HepG2 (cell line): ENCODE data around the gene RANBP2. TPM values are rescaled to one million over a fixed set of nuclear protein-coding genes. Genes with fewer than 3 reads are reported as not detected.

Source experiments
- ATAC-seq: fragments of 200-7000 bp; cut with Tn5 transposase; 3 replicates; pipeline ENCODE4 v1.9.1; 2020; ENCODE audit warnings: mild to moderate bottlenecking, moderate library complexity
- BruUV-seq: library from RNA; stranded (reverse); fragments of 400-500 nt; replicated peaks from 2 replicates; lab custom pipeline; 2021; lab: Mats Ljungman, UMichigan
- CTCF ChIA-PET: fragments of 300-600 bp; formaldehyde crosslinking; extraction: SDS; loops from one replicate; lab custom pipeline; 2021; ENCODE audit warnings: low total read pairs, inconsistent platforms, low intra/inter-chr PET ratio; lab: Yijun Ruan, JAX
- POLR2A ChIA-PET: fragments of 350-600 bp; sonication (Branson Sonifier 250); formaldehyde crosslinking; loops from one replicate; lab custom pipeline; 2020; ENCODE audit warnings: antibody characterized with exemption, inconsistent platforms; lab: Yijun Ruan, JAX
- DNase-seq: peaks from one replicate; pipeline ENCODE4 v3.0.0-alpha.2; 2015; ENCODE audit warnings: low spot score
- FAIRE-seq: peaks from 3 replicates; lab custom pipeline; 2011; peaks lifted over from hg19 to GRCh38; lab: Jason Lieb, UNC
- H2AFZ ChIP-seq: one replicate; pipeline ENCODE4 v1.6.1; 2011; ENCODE audit warnings: low read length, inconsistent platforms
- H3K27ac ChIP-seq: fragments of 300-600 bp; 3 replicates; pipeline ENCODE4 v1.8.0; 2011; ENCODE audit warnings: mixed run types, mild to moderate bottlenecking, mixed read lengths, low read length, inconsistent platforms; ENCODE audit not compliant: insufficient read depth; ENCODE audit errors: extremely low read length
- H3K27me3 ChIP-seq, 2 experiments: fragments of 200-600 bp in 1 of 2; 2 replicates in 1 of 2; 3 replicates in 1 of 2; pipeline versions ENCODE4 v1.6.0 to v1.8.0; 2011; ENCODE audit warnings: low read length in 2 of 2, mild to moderate bottlenecking in 2 of 2, moderate library complexity in 2 of 2, inconsistent platforms in 1 of 2; ENCODE audit not compliant: insufficient read depth in 2 of 2, control insufficient read depth in 1 of 2
- H3K36me3 ChIP-seq, 2 experiments: fragments of 200-600 bp in 1 of 2; replicated peaks in 1 of 2; 2 replicates in 1 of 2; 3 replicates in 1 of 2; pipeline versions ENCODE4 v1.5.1 to v1.8.0; 2011; ENCODE audit warnings: low read length in 2 of 2, inconsistent platforms in 1 of 2; ENCODE audit not compliant: insufficient read depth in 2 of 2, control insufficient read depth in 1 of 2
- H3K4me1 ChIP-seq: 2 replicates; pipeline ENCODE4 v1.5.1; 2012; ENCODE audit warnings: low read length, inconsistent platforms; ENCODE audit not compliant: insufficient read depth
- H3K4me2 ChIP-seq: 2 replicates; pipeline ENCODE4 v1.6.0; 2011; ENCODE audit warnings: low read depth, low read length, inconsistent platforms
- H3K4me3 ChIP-seq, 3 experiments: fragments of 200-600 bp in 1 of 3; sonication (generic), shearing (Covaris generic) in 1 of 3; replicated peaks in 1 of 3; 2 replicates each; pipeline ENCODE4 v1.5.1; 2011 to 2016; ENCODE audit warnings: low read length in 3 of 3, inconsistent platforms in 2 of 3, low read depth in 2 of 3, mild to moderate bottlenecking in 2 of 3, control low read depth in 1 of 3, mixed read lengths in 1 of 3; ENCODE audit not compliant: insufficient read depth in 1 of 3
- H3K79me2 ChIP-seq: one replicate; pipeline ENCODE4 v1.6.1; 2011; ENCODE audit warnings: low read length, inconsistent platforms; ENCODE audit not compliant: insufficient read depth
- H3K9ac ChIP-seq: 2 replicates; pipeline ENCODE4 v1.6.0; 2011; ENCODE audit warnings: mild to moderate bottlenecking, low read depth, low read length, inconsistent platforms; ENCODE audit not compliant: insufficient read depth
- H3K9me3 ChIP-seq: 2 replicates; pipeline ENCODE4 v1.5.1; 2012; ENCODE audit warnings: mild to moderate bottlenecking, low read length
- H4K20me1 ChIP-seq: 2 replicates; pipeline ENCODE4 v1.6.0; 2011; ENCODE audit warnings: inconsistent platforms, mild to moderate bottlenecking, low read length, moderate library complexity; ENCODE audit not compliant: insufficient read depth
- AHDC1 ChIP-seq: sonication (generic); formaldehyde crosslinking; IDR thresholded peaks from 2 replicates; pipeline ENCODE4 v1.5.1; 2020; ENCODE audit warnings: mild to moderate bottlenecking, missing genetic modification reagents, borderline replicate concordance
- HNF4A ChIP-seq: sonication (generic); formaldehyde crosslinking; IDR thresholded peaks from 2 replicates; pipeline ENCODE4 v1.4.0; 2020; ENCODE audit warnings: missing genetic modification reagents
- SSRP1 ChIP-seq: IDR thresholded peaks from 2 replicates; pipeline ENCODE4 v1.6.1; 2016; ENCODE audit warnings: control low read depth
- ZBTB1 ChIP-seq: sonication (generic); formaldehyde crosslinking; IDR thresholded peaks from 2 replicates; pipeline ENCODE4 v1.4.0; 2020; ENCODE audit warnings: missing genetic modification reagents, borderline replicate concordance
- ZBTB33 ChIP-seq: sonication (generic); formaldehyde crosslinking; IDR thresholded peaks from 2 replicates; pipeline ENCODE4 v1.4.0; 2020; ENCODE audit warnings: missing genetic modification reagents
- ZMYM3 ChIP-seq: sonication (generic); formaldehyde crosslinking; IDR thresholded peaks from 2 replicates; pipeline ENCODE4 v1.5.1; 2020; ENCODE audit warnings: mild to moderate bottlenecking, missing genetic modification reagents
- ZNF121 ChIP-seq: sonication (generic); formaldehyde crosslinking; IDR thresholded peaks from 2 replicates; pipeline ENCODE4 v1.5.0; 2020; ENCODE audit warnings: mild to moderate bottlenecking, missing genetic modification reagents
- ZNF619 ChIP-seq: sonication (generic); formaldehyde crosslinking; IDR thresholded peaks from 2 replicates; pipeline ENCODE4 v1.4.0; 2020; ENCODE audit warnings: mild to moderate bottlenecking, missing genetic modification reagents
- ZNF629 ChIP-seq: sonication (generic); formaldehyde crosslinking; conservative IDR thresholded peaks from 2 replicates; pipeline ENCODE4 v1.5.0; 2020; ENCODE audit warnings: missing genetic modification reagents
- WGBS: methylation state at CpG from one replicate; pipeline ENCODE4 v1.1.6; 2017; ENCODE audit warnings: low lambda C conversion rate; 5-methylcytosine and 5-hydroxymethylcytosine counted together
- in situ Hi-C: cut with HindIII; loops from 2 replicates; pipeline ENCODE4 v1.10.0; 2017; ENCODE audit warnings: low pct_unique_long_range_greater_than_20kb; ENCODE audit not compliant: extremely low pct_ligation_motif_present
- intact Hi-C: fragments of 100-400 bp; cut with micrococcal nuclease; formaldehyde crosslinking; loops from one replicate; pipeline ENCODE4 v1.10.0; 2022; ENCODE audit not compliant: unreplicated experiment
- polyA plus RNA-seq, 8 experiments: library from polyadenylated mRNA; depleted of rRNA in 3 of 8; stranded (reverse) in 7 of 8; unstranded in 1 of 8; fragments of >200 nt; fragmentation: Illumina TruSeq in 4 of 8; extraction: Trizol in 4 of 8; gene quantifications; 2 replicates each; pipeline versions ENCODE4 v1.2.1 to v1.2.3, GENCODE V29; 2011 to 2016; ENCODE audit warnings: low read depth in 4 of 8, missing spikeins in 1 of 8, mixed read lengths in 1 of 8; ENCODE audit not compliant: insufficient read depth in 1 of 8
- total RNA-seq, 5 experiments: library from RNA; depleted of rRNA; stranded (reverse); fragments of >200 nt; fragmentation: Illumina TruSeq; extraction: Trizol; gene quantifications; 2 replicates each; pipeline ENCODE4 v1.2.3, GENCODE V29; 2016; ENCODE audit warnings: low read depth in 1 of 5

Gene RANBP2
- total and polyA plus RNA-seq, 2 of the 13 experiments (the other 11 are each of a cell fraction or from before 2014, with no cell fraction given): 12.2 to 87.0 TPM

GRCh38 chr2:108803045-108803736, 83.9 kb downstream of the RANBP2 start:
- Histone ChIP-seq H3K4me3 (no peak overlapping the region), H3K4me2 (peak overlapping the region; percentile 5; the same call in 1 of the 2 replicates), H3K4me1 (peaks cover 12% of the 10 kb centered on the region), H3K36me3 (peaks cover 4 to 41% of the 10 kb centered on the region in 2 experiments), H2AFZ (no peak overlapping the region), H3K79me2 (peaks cover 2% of the 10 kb centered on the region), H3K27me3 (no peaks in the 10 kb centered on the region)
- CTCF ChIA-PET: no interaction called here
- WGBS: 50% methylated on average over 7 of the region's 7 CpGs
- intact Hi-C loops: no loop called here
- peak; percentile 54 for DNase-seq
- TF ChIP-seq SSRP1 (CRISPR knock-in tag): no peak
- TF ChIP-seq ZBTB33 (CRISPR knock-in tag): peak; percentile 40; the same call in 1 of the 2 replicates
- TF ChIP-seq ZBTB1 (CRISPR knock-in tag): no peak
- peak; percentile 64 for TF ChIP-seq ZNF629
- 0 out of 2 replicates have a peak, but pooled peaks have one; percentile 18 for TF ChIP-seq ZMYM3 (CRISPR knock-in tag)
- TF ChIP-seq ZNF121 (CRISPR knock-in tag): peak; percentile 90
- peak; percentile 23; the same call in 1 of the 2 replicates for TF ChIP-seq HNF4A
- no peak for TF ChIP-seq ZNF619 (CRISPR knock-in tag)
- no peak for TF ChIP-seq AHDC1 (CRISPR knock-in tag)
- TF ChIP-seq, all 625 proteins: peak for 5
- POLR2A ChIA-PET: no interaction called here
- Histone ChIP-seq H3K27ac (peak overlapping the region; percentile 18), H3K9me3 (peaks cover 3% of the 10 kb centered on the region; the same call in 1 of the 2 replicates), H3K9ac (no peak overlapping the region), H4K20me1 (no peaks in the 10 kb centered on the region)
- peak; percentile 73 for FAIRE-seq
- ATAC-seq: peak; percentile 96
- in situ Hi-C loops: no loop called here
- BruUV-seq: no TSS peak
